HEK293T (cell line): ENCODE measurements around the gene HSPA6.
"Not testable (repeated sequence)": the region's sequence is repeated elsewhere in the genome, so short reads cannot be mapped to it uniquely, and the experiment has no call there.

Source experiments
- CTCF ChIA-PET: fragments of 350-600 bp; formaldehyde crosslinking; extraction: SDS; loops from one replicate; lab custom pipeline; 2021; ENCODE audit warnings: antibody characterized with exemption, inconsistent platforms; lab: Yijun Ruan, JAX
- POLR2A ChIA-PET: fragments of 350-600 bp; formaldehyde crosslinking; extraction: SDS; loops from one replicate; lab custom pipeline; 2020; ENCODE audit warnings: antibody characterized with exemption, inconsistent platforms; lab: Yijun Ruan, JAX
- DNase-seq: peaks from one replicate; pipeline ENCODE4 v3.0.0; 2012; ENCODE audit warnings: mixed read lengths; ENCODE audit errors: extremely low spot score
- ARNT ChIP-seq: fragments of 450-650 bp; IDR thresholded peaks from 2 replicates; pipeline ENCODE4 v1.6.1; 2017; ENCODE audit warnings: mild to moderate bottlenecking
- BHLHE40 ChIP-seq: fragments of 450-650 bp; IDR thresholded peaks from 2 replicates; pipeline ENCODE4 v1.6.1; 2016; ENCODE audit warnings: mild to moderate bottlenecking, moderate library complexity, borderline replicate concordance
- CTBP1 ChIP-seq: fragments of 450-650 bp; IDR thresholded peaks from 2 replicates; pipeline ENCODE4 v1.6.1; 2016; ENCODE audit warnings: borderline replicate concordance
- ELF4 ChIP-seq: fragments of 450-650 bp; IDR thresholded peaks from 2 replicates; pipeline ENCODE4 v1.6.1; 2017; ENCODE audit warnings: antibody characterized with exemption
- FOXA1 ChIP-seq: fragments of 450-650 bp; IDR thresholded peaks from 2 replicates; pipeline ENCODE4 v1.6.1; 2016; ENCODE audit warnings: mild to moderate bottlenecking
- FOXK2 ChIP-seq: fragments of 450-650 bp; IDR thresholded peaks from 2 replicates; pipeline ENCODE4 v1.6.1; 2016; ENCODE audit warnings: mild to moderate bottlenecking
- FOXM1 ChIP-seq: fragments of 450-650 bp; IDR thresholded peaks from 2 replicates; pipeline ENCODE4 v1.6.1; 2017; ENCODE audit warnings: mild to moderate bottlenecking, borderline replicate concordance
- HDGF ChIP-seq: fragments of 450-650 bp; IDR thresholded peaks from 2 replicates; pipeline ENCODE4 v1.6.1; 2017; ENCODE audit warnings: antibody characterized with exemption, borderline replicate concordance
- L3MBTL2 ChIP-seq: fragments of 450-650 bp; conservative IDR thresholded peaks from 2 replicates; pipeline ENCODE4 v1.6.1; 2016; ENCODE audit warnings: mild to moderate bottlenecking
- LEF1 ChIP-seq: fragments of 450-650 bp; IDR thresholded peaks from 2 replicates; pipeline ENCODE4 v1.6.1; 2017; ENCODE audit warnings: mild to moderate bottlenecking, borderline replicate concordance
- NFRKB ChIP-seq: fragments of 450-650 bp; IDR thresholded peaks from 2 replicates; pipeline ENCODE4 v1.6.1; 2016; ENCODE audit warnings: mild to moderate bottlenecking, moderate library complexity
- PKNOX1 ChIP-seq: fragments of 450-650 bp; IDR thresholded peaks from 2 replicates; pipeline ENCODE4 v1.6.1; 2016
- SP1 ChIP-seq: fragments of 450-650 bp; IDR thresholded peaks from 2 replicates; pipeline ENCODE4 v1.6.1; 2017
- SUZ12 ChIP-seq: fragments of 450-650 bp; IDR thresholded peaks from 2 replicates; pipeline ENCODE4 v1.6.1; 2016; ENCODE audit warnings: mild to moderate bottlenecking
- TARDBP ChIP-seq: fragments of 450-650 bp; IDR thresholded peaks from 2 replicates; pipeline ENCODE4 v1.6.1; 2016
- ZNF384 ChIP-seq: fragments of 450-650 bp; IDR thresholded peaks from 2 replicates; pipeline ENCODE4 v1.6.1; 2016

Gene HSPA6

GRCh38 chr1:161523817-161524741 is at the start of gene HSPA6:
HSPA6 (plus strand) TSS chr1:161524540; CDS start chr1:161524659, 119 bp downstream.
- POLR2A ChIA-PET, CTCF ChIA-PET: not testable (repeated sequence)
- DNase-seq: peak; percentile 68
- TF ChIP-seq L3MBTL2 (peak; percentile 90), TARDBP (peak; percentile 21; the same call in 1 of the 2 replicates)

- POLR2A ChIA-PET, CTCF ChIA-PET, DNase-seq: not testable (repeated sequence)
Measured at GRCh38 chr1:161477711-161478110, 46.6 kb upstream of the HSPA6 start.

- no peak for TF ChIP-seq NFRKB
- TF ChIP-seq PKNOX1: no peak
- TF ChIP-seq HDGF: no peak
- no peak for TF ChIP-seq FOXK2
- no peak for TF ChIP-seq ELF4
- no peak for TF ChIP-seq ARNT
- no peak for TF ChIP-seq LEF1
- no peak for TF ChIP-seq BHLHE40
- TF ChIP-seq ZNF384: no peak
- no peak for TF ChIP-seq SP1
- TF ChIP-seq TARDBP: no peak
- no peak for TF ChIP-seq L3MBTL2
- TF ChIP-seq FOXM1: no peak
- TF ChIP-seq FOXA1: no peak
- TF ChIP-seq SUZ12: no peak
- no peak for TF ChIP-seq CTBP1
- POLR2A ChIA-PET: no interaction called here
- CTCF ChIA-PET: no interaction called here
- DNase-seq: no peak
Measured at GRCh38 chr1:161478985-161479384, 45.4 kb upstream of the HSPA6 start.

- ChIA-PET CTCF (no interaction called here), POLR2A (no interaction called here)
- TF ChIP-seq BHLHE40 (no peak), HDGF (no peak), SUZ12 (no peak), NFRKB (no peak), FOXK2 (no peak), TARDBP (no peak), PKNOX1 (no peak), CTBP1 (no peak), ARNT (no peak), SP1 (no peak), L3MBTL2 (no peak), ZNF384 (no peak), FOXA1 (no peak), LEF1 (no peak), ELF4 (no peak), FOXM1 (no peak)
- no peak for DNase-seq
Measured at GRCh38 chr1:161480381-161481035, 43.8 kb upstream of the HSPA6 start.

- ChIA-PET CTCF (no interaction called here), POLR2A (no interaction called here)
- TF ChIP-seq ZNF384: no peak
- TF ChIP-seq ARNT: no peak
- no peak for TF ChIP-seq SP1
- TF ChIP-seq FOXK2: no peak
- TF ChIP-seq L3MBTL2: no peak
- TF ChIP-seq TARDBP: no peak
- TF ChIP-seq HDGF: no peak
- no peak for TF ChIP-seq LEF1
- TF ChIP-seq CTBP1: no peak
- TF ChIP-seq BHLHE40: no peak
- DNase-seq: no peak
Measured at GRCh38 chr1:161481624-161482392, 42.5 kb upstream of the HSPA6 start.

GRCh38 chr1:161482610-161483009 is 41.7 kb upstream of the HSPA6 start:
- ChIA-PET CTCF (no interaction called here), POLR2A (no interaction called here)
- DNase-seq: no peak
- TF ChIP-seq ARNT (no peak), PKNOX1 (no peak), FOXM1 (no peak), HDGF (no peak), FOXA1 (no peak), CTBP1 (no peak), L3MBTL2 (no peak), FOXK2 (no peak), ELF4 (no peak), LEF1 (no peak), SUZ12 (no peak), NFRKB (no peak), ZNF384 (no peak), SP1 (no peak), TARDBP (no peak)
